GM18517 (cell line): ENCODE measurements around the gene FEM1A.
A peak's percentile ranks its signal among the peaks of the same experiment; 100 is the strongest.
"Not testable (repeated sequence)": the region's sequence is repeated elsewhere in the genome, so short reads cannot be mapped to it uniquely, and the experiment has no call there.

ENCODE experiments used
- ATAC-seq: cut with Tn5 transposase; IDR thresholded peaks from one replicate; pipeline ENCODE4 v1.9.1; 2021; ENCODE audit warnings: mild to moderate bottlenecking, moderate library complexity; ENCODE audit not compliant: unreplicated experiment

Gene FEM1A

DNA sequence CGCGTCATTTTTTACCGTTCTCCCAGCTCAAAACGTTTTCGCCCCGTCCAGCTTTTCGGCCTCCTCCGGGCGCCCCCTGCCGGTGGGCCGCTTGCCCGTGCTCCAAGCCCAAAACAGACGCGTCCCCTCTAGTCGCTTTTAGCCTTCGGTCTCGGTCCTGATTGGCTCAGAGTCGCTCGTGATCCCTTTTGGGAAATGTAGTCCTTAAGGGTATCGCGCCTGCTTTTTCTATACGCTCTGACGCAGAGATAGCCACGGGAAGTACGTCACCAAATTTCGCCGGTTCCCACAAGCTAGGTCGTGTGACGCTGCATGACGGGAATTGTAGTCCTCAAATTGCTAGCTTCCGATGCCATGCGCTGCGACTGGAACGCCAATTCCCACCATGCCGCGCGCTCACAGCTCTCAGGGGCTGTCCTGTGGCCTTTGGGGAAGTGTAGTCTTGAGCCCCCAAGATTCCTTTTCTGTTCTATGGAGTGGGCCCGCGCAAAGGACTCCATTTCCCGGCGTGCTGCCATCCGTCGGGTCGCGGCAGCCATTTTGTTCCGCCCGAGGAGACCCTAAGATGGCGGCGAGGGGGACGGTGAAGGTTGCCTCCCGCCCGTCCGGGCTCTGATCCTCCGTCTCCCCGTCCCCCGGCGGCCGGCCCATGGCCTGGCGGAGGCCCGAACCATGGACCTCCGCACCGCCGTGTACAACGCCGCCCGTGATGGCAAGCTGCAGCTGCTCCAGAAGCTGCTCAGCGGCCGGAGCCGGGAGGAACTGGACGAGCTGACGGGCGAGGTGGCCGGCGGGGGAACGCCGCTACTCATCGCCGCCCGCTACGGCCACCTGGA, at the start of gene FEM1A:
Gene FEM1A (plus strand): TSS at position 552 of the 836 bp plus-strand sequence. CDS start 121 bp downstream, at position 673.
- peak; percentile 96 for ATAC-seq

- ATAC-seq: no peak
Measured at GRCh38 chr19:4742723-4743646, 48.5 kb upstream of the FEM1A start.

DNA sequence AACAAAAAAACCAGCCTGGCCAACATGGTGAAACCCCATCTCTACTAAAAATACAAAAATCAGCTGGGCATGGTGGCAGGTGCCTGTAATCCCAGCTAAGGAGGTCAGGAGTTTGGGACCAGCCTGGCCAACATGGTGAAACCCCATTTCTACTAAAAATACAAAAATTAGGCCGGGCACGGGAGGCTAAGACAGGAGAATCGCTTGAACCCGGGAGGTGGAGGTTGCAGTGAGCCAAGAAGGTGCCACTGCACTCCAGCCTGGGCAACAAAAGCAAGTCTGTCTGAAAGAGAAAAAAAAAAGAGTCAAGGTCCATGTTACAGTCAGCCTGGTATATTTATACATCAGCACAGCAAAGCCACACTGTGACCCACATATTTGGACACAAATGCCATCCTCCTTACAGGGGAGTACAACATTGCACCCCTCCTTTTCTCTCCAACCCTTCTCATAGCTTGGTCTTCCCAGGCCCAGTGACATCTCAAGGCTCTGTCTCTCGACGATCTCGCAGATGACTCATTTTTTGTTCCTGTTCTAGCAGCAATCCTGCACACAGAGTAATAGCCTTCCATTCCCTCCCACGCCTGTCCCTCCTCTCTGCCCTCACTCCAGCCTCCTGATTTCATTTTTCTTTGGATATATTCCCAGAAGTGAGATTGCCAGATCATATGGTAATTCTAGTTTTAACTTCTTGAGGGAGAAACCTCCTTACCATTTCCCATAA, 46.9 kb upstream of the FEM1A start:
- ATAC-seq: no peak

DNA sequence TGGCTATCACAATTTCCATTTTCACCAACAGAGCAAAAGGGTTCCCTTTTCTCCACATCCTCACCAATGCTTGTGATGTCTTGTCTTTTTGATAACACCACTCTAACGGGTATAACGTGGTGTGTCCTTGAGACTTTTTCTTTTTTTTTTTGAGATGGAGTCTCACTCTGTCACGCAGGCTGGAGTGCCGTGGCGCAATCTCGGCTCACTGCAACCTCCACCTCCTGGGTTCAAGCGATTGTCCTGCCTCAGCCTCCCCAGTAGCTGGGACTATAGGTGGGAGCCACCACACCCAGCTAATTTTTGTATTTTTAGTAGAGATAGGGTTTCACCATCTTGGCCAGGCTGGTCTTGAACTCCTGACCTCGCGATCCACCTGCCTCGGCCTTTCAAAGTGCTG, 46.4 kb upstream of the FEM1A start:
- ATAC-seq: not testable (repeated sequence)

DNA sequence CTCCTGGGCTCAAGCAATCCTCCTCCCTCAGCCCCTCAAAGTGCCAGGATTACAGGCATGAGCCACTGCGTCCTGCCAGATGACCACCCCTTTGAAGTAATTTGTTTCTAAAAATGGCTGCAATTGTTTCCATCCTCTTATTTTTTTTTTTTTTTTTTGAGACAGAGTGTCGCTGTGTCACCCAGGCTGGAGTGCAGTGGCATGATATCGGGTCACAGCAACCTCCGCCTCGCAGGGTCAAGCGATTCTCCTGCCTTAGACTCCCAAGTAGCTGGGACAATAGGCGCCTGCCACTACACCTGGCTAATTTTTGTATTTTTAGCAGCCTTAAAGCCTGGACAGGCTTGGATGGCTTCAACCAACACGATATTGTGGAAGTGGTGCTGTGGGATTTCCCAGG, 45.5 kb upstream of the FEM1A start:
- no peak for ATAC-seq

GRCh38 chr19:4748185-4748584, 43.3 kb upstream of the FEM1A start:
- no peak for ATAC-seq

GRCh38 chr19:4748589-4748988, 42.9 kb upstream of the FEM1A start:
- no peak for ATAC-seq

DNA sequence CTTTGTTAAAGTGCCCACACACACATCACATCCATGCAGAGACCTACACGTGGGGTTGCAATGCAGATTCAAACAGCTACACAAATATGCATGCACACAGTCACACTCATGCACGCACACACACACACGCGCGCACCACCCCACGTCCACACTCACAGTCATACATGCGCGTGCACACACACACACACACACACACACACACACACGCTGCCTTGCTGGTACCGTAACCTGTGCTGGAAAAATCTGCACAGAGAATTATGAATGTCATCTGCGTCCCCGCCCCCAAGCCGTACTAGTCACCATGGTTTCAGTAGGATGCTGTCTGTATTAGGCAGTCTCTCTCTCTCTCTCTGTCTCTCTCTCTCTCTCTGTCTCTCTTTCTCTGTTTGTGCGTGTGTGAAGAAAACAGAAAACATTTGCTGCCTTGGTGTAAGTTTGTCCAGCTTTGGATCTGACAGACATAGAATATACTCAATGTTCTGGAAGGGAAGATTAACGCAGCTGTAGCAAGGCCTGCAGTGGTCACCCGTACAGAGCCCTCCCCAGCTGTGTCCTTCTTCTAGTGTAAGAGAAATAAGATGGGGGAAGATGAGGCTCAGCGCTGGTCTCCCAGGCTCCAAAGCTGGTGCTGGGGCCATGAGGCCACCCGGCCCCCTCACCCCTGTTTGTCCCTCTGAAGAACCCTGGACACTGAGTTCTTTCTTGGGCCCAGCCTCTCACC, 41.5 kb upstream of the FEM1A start:
- ATAC-seq: no peak

- no peak for ATAC-seq
Measured at GRCh38 chr19:4754248-4754647, 37.3 kb upstream of the FEM1A start.

DNA sequence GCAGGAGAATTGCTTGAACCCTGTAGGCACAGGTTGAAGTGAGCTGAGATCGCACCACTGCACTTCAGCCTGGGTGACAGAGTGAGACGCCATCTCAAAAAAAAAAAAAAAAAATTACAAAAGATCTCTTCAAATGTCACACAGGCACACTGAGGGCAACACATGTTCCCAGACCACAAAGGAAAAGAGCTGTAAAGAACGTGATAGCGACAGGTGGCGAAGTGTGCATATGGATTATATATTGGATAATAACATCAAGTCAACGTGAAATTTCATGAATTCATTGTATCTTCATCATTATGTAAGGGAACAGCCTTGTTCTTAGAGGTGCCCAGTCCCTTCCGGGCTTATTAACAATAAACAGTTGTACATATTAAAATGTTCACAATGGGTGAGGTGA, 36.1 kb upstream of the FEM1A start:
- ATAC-seq: no peak

DNA sequence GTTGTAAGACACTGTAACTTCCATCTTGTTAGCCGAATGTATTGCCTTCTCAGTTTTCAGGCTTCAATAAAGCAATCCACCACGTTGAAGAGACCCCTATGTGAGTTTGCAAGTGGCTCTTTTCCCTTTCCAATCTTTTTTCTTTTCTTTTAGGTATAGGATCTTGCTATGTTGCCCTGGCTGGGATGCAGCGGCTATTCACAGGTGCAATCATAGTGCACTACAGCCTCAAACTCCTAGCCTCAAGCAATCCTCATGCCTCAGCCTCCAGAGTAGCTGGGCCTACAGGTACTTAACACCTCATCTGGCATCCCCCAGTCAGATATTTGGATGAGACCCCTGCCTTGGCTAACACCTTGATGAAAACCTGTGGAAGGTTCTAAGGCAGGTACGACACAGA, 33.5 kb upstream of the FEM1A start:
- ATAC-seq: no peak

- no peak for ATAC-seq
Measured at GRCh38 chr19:4758659-4759058, 32.9 kb upstream of the FEM1A start.

- ATAC-seq: no peak
Measured at GRCh38 chr19:4759388-4760284, 31.9 kb upstream of the FEM1A start.

DNA sequence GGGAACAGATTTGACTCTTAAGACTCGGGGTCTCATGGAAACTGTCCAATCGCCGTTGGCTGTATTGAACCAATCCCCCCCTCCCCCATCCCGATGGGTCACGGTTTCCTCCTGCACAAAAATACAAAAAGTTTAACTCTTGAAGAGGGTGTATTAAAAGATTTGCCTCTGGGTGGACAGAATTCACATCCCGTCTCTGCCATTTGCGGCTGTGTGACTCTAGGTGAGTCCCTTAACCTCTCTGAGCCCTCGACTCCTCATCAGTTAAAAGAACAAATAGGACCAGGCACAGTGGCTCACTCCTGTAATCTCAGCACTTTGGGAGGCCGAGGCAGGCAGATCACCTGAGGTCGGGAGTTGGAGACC, 31.3 kb upstream of the FEM1A start:
- no peak for ATAC-seq

DNA sequence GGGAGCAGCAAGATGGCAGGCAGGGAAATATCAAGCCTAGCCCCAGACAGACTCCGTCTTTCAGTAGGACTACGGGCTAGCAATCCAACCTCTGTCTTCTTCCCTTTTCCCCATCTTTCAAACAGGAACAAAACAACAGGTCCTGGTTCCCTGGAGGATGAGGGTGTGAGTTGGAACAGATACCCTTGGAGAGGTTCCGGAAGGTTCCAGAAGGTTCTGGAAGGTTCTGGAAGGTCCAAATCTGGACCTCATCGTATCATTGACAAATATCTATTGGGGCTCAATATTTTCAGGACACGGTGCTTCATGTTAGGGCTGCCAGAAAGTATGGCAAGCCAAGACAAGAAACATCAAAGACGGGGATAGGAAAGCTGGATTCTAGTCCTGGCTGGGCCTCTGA, 28.5 kb upstream of the FEM1A start:
- no peak for ATAC-seq

DNA sequence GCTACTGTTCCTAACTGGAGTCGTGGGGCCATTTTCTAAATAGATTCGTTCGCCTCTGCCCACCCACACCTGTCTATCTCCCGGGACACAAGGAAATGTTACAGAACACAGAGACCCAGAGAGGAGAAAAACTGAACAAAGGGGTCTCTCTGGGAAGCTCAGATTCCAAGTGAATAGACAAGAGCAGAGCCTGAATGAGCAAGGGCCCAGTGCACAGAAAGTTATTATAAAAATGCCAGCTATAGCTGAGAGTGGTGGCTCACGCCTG, 27.2 kb upstream of the FEM1A start:
- ATAC-seq: no peak

- ATAC-seq: no peak
Measured at GRCh38 chr19:4768934-4769777, 22.4 kb upstream of the FEM1A start.

GRCh38 chr19:4772566-4772965, 19.0 kb upstream of the FEM1A start:
- ATAC-seq: no peak

DNA sequence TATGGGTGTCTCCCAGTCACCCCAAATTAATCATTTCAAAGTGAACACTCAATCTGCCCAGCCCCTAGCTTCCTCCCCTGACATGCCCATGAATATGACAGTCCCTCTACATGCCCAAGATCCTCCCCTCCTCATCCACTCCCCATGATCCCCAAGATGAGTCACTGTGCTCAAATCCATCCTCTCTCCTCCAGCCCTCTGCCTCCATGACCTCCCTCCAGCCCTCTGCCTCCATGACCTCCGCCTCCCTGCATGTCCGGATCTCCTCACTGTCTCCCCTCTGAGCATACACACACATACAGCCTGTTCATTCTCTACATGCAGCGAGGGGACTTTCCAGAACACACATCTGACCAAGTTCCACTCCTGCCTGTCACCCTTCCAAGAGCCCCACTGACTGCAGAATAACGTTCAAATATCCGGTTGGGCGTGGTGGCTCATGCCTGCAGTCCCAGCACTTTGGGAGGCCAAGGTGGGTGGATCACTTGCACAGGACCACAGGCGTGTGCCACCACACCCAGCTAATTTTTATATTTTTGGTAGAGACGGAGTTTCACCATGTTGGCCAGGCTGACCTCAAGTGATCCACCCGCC, 18.4 kb upstream of the FEM1A start:
- no peak for ATAC-seq
